Ovary (tissue), 3 donors: Measurements from ENCODE around the gene CLMN.

Source experiments
- EP300 ChIP-seq: sonication (generic); formaldehyde crosslinking; IDR thresholded peaks from one replicate; pipeline ENCODE4 v1.6.1; 2017; ENCODE audit warnings: antibody characterized with exemption
- POLR2A ChIP-seq: fragments of 450-650 bp; IDR thresholded peaks from one replicate; pipeline ENCODE4 v1.6.1; 2017; ENCODE audit warnings: antibody characterized with exemption, mild to moderate bottlenecking, moderate library complexity
- TF ChIP-seq, protein P1 (sequence below), 3 donors: fragments of 450-650 bp in 2 of 3; fragments of 200-600 bp in 1 of 3; IDR thresholded peaks; one replicate each; pipeline versions ENCODE4 v1.5.1 to v1.8.0; 2016 to 2022; ENCODE audit warnings: antibody characterized with exemption in 3 of 3, mild to moderate bottlenecking in 1 of 3
- donor health status: DM: no; HTN: no; CAD: no.

DNA sequence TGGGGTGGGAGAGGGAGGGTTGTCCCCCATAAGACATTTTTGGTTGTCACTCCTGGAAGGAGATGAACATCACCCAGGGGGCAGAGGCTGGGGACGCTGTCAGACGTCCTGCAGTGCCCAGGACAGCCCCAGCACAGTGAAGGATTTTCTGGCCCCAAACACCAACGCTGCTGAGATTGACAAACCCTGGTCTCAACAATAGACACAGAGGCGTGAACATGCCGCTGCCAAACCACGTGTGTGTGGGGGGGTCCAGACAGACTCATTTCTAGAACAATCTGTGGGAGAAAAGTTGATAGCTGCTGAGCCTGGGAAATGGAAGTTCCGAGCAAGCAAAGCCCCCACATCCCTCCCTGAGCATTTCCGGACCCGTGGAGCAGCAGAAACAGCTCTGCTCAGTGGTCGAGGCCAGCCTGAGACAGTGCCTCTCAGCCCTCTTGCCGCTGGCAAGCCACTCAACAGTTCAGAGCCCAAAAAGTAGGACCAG is 43.8 kb upstream of the CLMN start:
- TF ChIP-seq POLR2A = no peak
- TF ChIP-seq, protein P1, sequence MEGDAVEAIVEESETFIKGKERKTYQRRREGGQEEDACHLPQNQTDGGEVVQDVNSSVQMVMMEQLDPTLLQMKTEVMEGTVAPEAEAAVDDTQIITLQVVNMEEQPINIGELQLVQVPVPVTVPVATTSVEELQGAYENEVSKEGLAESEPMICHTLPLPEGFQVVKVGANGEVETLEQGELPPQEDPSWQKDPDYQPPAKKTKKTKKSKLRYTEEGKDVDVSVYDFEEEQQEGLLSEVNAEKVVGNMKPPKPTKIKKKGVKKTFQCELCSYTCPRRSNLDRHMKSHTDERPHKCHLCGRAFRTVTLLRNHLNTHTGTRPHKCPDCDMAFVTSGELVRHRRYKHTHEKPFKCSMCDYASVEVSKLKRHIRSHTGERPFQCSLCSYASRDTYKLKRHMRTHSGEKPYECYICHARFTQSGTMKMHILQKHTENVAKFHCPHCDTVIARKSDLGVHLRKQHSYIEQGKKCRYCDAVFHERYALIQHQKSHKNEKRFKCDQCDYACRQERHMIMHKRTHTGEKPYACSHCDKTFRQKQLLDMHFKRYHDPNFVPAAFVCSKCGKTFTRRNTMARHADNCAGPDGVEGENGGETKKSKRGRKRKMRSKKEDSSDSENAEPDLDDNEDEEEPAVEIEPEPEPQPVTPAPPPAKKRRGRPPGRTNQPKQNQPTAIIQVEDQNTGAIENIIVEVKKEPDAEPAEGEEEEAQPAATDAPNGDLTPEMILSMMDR (IDR thresholded peaks at IDR 0.05) = no peak
- no peak for TF ChIP-seq EP300
